CD4-positive, alpha-beta T cell (primary cell): ENCODE data around the gene ZFYVE19. TPM values are rescaled to one million over a fixed set of nuclear protein-coding genes. Genes with fewer than 3 reads are reported as not detected.

ENCODE experiments used
- ATAC-seq: fragments of 200-7000 bp; cut with Tn5 transposase; one replicate; pipeline ENCODE4 v1.10.0; 2022; ENCODE audit warnings: mild to moderate bottlenecking; ENCODE audit not compliant: poor library complexity
- CTCF ChIA-PET: fragments of 350-600 bp; sonication (Branson Sonifier 250); formaldehyde crosslinking; loops from one replicate; lab custom pipeline; 2021; ENCODE audit warnings: antibody characterized with exemption, inconsistent platforms; lab: Charles Lee
- POLR2A ChIA-PET: fragments of 350-600 bp; sonication (Branson Sonifier 250); formaldehyde crosslinking; loops from one replicate; lab custom pipeline; 2021; ENCODE audit warnings: antibody characterized with exemption, inconsistent platforms; lab: Charles Lee
- DNase-seq, 14 experiments: peaks; one replicate each; pipeline ENCODE4 v3.0.0-alpha.2; 2013 to 2020; ENCODE audit warnings: mixed read lengths in 2 of 14
- H3K27ac ChIP-seq, 2 donors: one replicate each; pipeline versions ENCODE4 v1.5.1 to v1.7.0; 2013; ENCODE audit warnings: low read length in 2 of 2, low read depth in 1 of 2, mild to moderate bottlenecking in 1 of 2
- H3K27me3 ChIP-seq, 2 experiments: 1 replicate in 1 of 2; 2 replicates in 1 of 2; pipeline versions ENCODE4 v1.6.1 to v1.7.0; 2013; ENCODE audit warnings: low read length in 2 of 2, control low read depth in 1 of 2, mild to moderate bottlenecking in 1 of 2, moderate library complexity in 1 of 2; ENCODE audit not compliant: insufficient read depth in 2 of 2, control insufficient read depth in 1 of 2
- H3K36me3 ChIP-seq: one replicate; pipeline ENCODE4 v1.6.1; 2013; ENCODE audit warnings: low read length, control low read depth; ENCODE audit not compliant: insufficient read depth
- H3K4me1 ChIP-seq: one replicate; pipeline ENCODE4 v1.6.1; 2013; ENCODE audit warnings: low read length, control low read depth; ENCODE audit not compliant: insufficient read depth
- H3K4me3 ChIP-seq: one replicate; pipeline ENCODE4 v1.5.1; 2013; ENCODE audit warnings: mild to moderate bottlenecking, low read length, moderate library complexity
- H3K9me3 ChIP-seq, 2 experiments: 1 replicate in 1 of 2; 2 replicates in 1 of 2; pipeline versions ENCODE4 v1.6.1 to v1.7.0; 2013; ENCODE audit warnings: low read length in 2 of 2, mild to moderate bottlenecking in 2 of 2, control low read depth in 1 of 2, moderate library complexity in 1 of 2; ENCODE audit not compliant: control insufficient read depth in 1 of 2, insufficient read depth in 1 of 2
- H3K27ac Mint-ChIP-seq: one replicate; pipeline ENCODE4 v1.8.0; 2020; ENCODE audit warnings: mixed read lengths
- H3K27me3 Mint-ChIP-seq: one replicate; pipeline ENCODE4 v1.8.0; 2021; ENCODE audit warnings: mixed read lengths
- H3K36me3 Mint-ChIP-seq: one replicate; pipeline ENCODE4 v1.8.0; 2021; ENCODE audit warnings: low read depth, mixed read lengths
- H3K4me1 Mint-ChIP-seq: one replicate; pipeline ENCODE4 v1.8.0; 2021; ENCODE audit warnings: low read depth, mixed read lengths
- H3K4me3 Mint-ChIP-seq: one replicate; pipeline ENCODE4 v1.8.0; 2020; ENCODE audit warnings: mild to moderate bottlenecking, mixed read lengths
- H3K9me3 Mint-ChIP-seq: one replicate; pipeline ENCODE4 v1.8.0; 2020; ENCODE audit warnings: mixed read lengths
- intact Hi-C, 2 experiments: fragments of 100-400 bp; cut with DNase I in 1 of 2; cut with micrococcal nuclease in 1 of 2; formaldehyde crosslinking; loops; one replicate each; pipeline versions ENCODE4 v1.15.1 to v1.9.0; 2023 to 2025; cut with DNase I, micrococcal nuclease
- total RNA-seq, 174 experiments: library from RNA in 2 of 174; stranded (reverse) in 2 of 174; gene quantifications; one replicate each; pipeline ENCODE4 v1.2.3 and lab custom pipeline; 2021 to 2026
- TF ChIP-seq, protein P1 (sequence below): fragments of 200-600 bp; IDR thresholded peaks from one replicate; pipeline ENCODE4 v1.8.0; 2022; ENCODE audit warnings: antibody characterized with exemption, mild to moderate bottlenecking

Gene ZFYVE19
- total RNA-seq, 2 experiments from 2014 or later: 12.0 to 13.0 TPM

- no peaks in the 10 kb centered on the region for H3K36me3 Mint-ChIP-seq
- H3K36me3 ChIP-seq: no peaks in the 10 kb centered on the region
- peaks cover 42% of the 10 kb centered on the region for H3K4me1 ChIP-seq
- H3K9me3 Mint-ChIP-seq: no peaks in the 10 kb centered on the region
- ATAC-seq: no peak
- peak overlapping the region; percentile 86 for H3K4me3 Mint-ChIP-seq
- DNase-seq: no peak
- peaks cover 0 to 10% of the 10 kb centered on the region in 2 experiments for H3K27me3 ChIP-seq
- peaks cover 9% of the 10 kb centered on the region for H3K27me3 Mint-ChIP-seq
- ChIA-PET POLR2A (interaction anchor here (1.0 to 1.4 kb wide), 3 partner anchors 9 to 149 kb away, joined by 3 to 7 read pairs (median 6); partner anchors contain the start of gene RAD51), CTCF (interaction anchor here (0.6 kb wide), 1 partner anchor 24 kb away, joined by 3 read pairs; no protein-coding TSS in a partner anchor)
- peak overlapping the region; percentile 14 for H3K4me3 ChIP-seq
- peaks cover 34% of the 10 kb centered on the region for H3K4me1 Mint-ChIP-seq
- intact Hi-C loops: no loop called here
- TF ChIP-seq, protein P1, sequence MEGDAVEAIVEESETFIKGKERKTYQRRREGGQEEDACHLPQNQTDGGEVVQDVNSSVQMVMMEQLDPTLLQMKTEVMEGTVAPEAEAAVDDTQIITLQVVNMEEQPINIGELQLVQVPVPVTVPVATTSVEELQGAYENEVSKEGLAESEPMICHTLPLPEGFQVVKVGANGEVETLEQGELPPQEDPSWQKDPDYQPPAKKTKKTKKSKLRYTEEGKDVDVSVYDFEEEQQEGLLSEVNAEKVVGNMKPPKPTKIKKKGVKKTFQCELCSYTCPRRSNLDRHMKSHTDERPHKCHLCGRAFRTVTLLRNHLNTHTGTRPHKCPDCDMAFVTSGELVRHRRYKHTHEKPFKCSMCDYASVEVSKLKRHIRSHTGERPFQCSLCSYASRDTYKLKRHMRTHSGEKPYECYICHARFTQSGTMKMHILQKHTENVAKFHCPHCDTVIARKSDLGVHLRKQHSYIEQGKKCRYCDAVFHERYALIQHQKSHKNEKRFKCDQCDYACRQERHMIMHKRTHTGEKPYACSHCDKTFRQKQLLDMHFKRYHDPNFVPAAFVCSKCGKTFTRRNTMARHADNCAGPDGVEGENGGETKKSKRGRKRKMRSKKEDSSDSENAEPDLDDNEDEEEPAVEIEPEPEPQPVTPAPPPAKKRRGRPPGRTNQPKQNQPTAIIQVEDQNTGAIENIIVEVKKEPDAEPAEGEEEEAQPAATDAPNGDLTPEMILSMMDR: no peak
- no peak overlapping the region for H3K27ac Mint-ChIP-seq
- no peak overlapping the region for H3K27ac ChIP-seq
- H3K9me3 ChIP-seq: no peaks in the 10 kb centered on the region
These were observed 36.5 kb downstream of the ZFYVE19 start for GRCh38 chr15:40843261-40843884.

DNA sequence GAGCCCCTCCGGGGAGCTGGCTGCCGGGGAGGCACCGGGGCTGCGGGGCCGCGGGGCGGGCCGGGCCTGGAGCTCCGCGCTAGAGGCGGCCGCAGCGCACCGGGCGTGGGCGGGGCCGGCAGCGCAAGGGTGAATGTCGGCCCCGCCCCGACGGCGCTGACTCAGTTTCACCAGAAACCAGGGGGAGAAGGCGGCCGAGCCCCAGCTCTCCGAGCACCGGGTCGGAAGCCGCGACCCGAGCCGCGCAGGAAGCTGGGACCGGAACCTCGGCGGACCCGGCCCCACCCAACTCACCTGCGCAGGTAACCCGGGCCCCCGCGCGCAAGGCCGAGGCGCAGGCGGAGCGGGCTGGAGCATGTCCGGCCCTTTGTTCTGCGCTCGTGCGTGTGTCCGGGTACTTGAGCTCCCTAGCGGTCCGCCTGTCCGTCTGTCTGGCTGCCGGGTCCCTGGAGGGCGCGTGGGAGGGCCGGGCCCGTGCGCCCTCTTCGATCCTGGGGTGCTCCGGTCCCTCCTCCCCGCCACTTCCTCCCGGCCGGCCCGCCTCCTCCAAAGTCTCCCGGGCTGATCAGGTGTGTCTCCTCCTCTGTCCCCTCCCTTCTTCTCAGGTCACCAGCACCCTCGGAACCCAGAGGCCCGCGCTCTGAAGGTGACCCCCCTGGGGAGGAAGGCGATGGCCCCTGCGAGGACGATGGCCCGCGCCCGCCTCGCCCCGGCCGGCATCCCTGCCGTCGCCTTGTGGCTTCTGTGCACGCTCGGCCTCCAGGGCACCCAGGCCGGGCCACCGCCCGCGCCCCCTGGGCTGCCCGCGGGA lies 37.2 kb downstream of the ZFYVE19 start, which contains the start of gene SPINT1:
TSS of gene SPINT1 (plus strand) at position 164 of the 811 bp plus-strand sequence. CDS start at position 671, 507 bp downstream.
- H3K4me1 Mint-ChIP-seq: peaks cover 34% of the 10 kb centered on the region
- peak within 1 kb of the TSS; percentile 87 for H3K4me3 Mint-ChIP-seq
- TF ChIP-seq, protein P1: no peak
- no peaks in the 10 kb centered on the region for H3K36me3 ChIP-seq
- H3K27me3 ChIP-seq: peaks cover 0 to 10% of the 10 kb centered on the region in 2 experiments
- peak within 1 kb of the TSS; percentile 61 for H3K4me3 ChIP-seq
- peak; percentile 65 for ATAC-seq
- H3K27ac Mint-ChIP-seq: peak within 1 kb of the TSS; percentile 51
- peak in 10 of 14 experiments; percentile 6 to 60 (median 34) for DNase-seq
- POLR2A ChIA-PET: interaction anchor here (1.2 to 1.4 kb wide), 3 partner anchors 14 to 150 kb away, joined by 6 to 7 read pairs (median 7); partner anchors contain the start of genes RAD51 and VPS18
- no peaks in the 10 kb centered on the region for H3K9me3 Mint-ChIP-seq
- no peaks in the 10 kb centered on the region for H3K9me3 ChIP-seq
- no peaks in the 10 kb centered on the region for H3K36me3 Mint-ChIP-seq
- peaks cover 9% of the 10 kb centered on the region for H3K27me3 Mint-ChIP-seq
- CTCF ChIA-PET: interaction anchor here (1.0 kb wide), 1 partner anchor 14 kb away, joined by 5 read pairs; no protein-coding TSS in a partner anchor
- peaks cover 42% of the 10 kb centered on the region for H3K4me1 ChIP-seq
- intact Hi-C loops: no loop called here
- no peak within 1 kb of the TSS for H3K27ac ChIP-seq

DNA sequence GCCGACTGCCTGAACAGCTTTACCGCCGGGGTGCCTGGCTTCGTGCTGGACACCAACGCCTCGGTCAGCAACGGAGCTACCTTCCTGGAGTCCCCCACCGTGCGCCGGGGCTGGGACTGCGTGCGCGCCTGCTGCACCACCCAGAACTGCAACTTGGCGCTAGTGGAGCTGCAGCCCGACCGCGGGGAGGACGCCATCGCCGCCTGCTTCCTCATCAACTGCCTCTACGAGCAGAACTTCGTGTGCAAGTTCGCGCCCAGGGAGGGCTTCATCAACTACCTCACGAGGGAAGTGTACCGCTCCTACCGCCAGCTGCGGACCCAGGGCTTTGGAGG lies 37.8 kb downstream of the ZFYVE19 start:
- Histone ChIP-seq H3K4me1 (peaks cover 42% of the 10 kb centered on the region), H3K9me3 (no peaks in the 10 kb centered on the region), H3K27me3 (peaks cover 0 to 10% of the 10 kb centered on the region in 2 experiments), H3K36me3 (no peaks in the 10 kb centered on the region), H3K27ac (no peak overlapping the region), H3K4me3 (peak overlapping the region; percentile 61)
- Mint-ChIP-seq H3K27me3 (peaks cover 9% of the 10 kb centered on the region), H3K4me1 (peaks cover 34% of the 10 kb centered on the region), H3K9me3 (no peaks in the 10 kb centered on the region), H3K4me3 (peak overlapping the region; percentile 87), H3K27ac (peak overlapping the region; percentile 51), H3K36me3 (no peaks in the 10 kb centered on the region)
- POLR2A ChIA-PET: interaction anchor here (0.6 to 1.4 kb wide), 3 partner anchors 44 to 150 kb away, joined by 3 to 7 read pairs (median 7); partner anchors contain the start of genes RAD51 and VPS18
- ATAC-seq: peak; percentile 68
- intact Hi-C loops: no loop called here
- DNase-seq: peak in 11 of 14 experiments; percentile 9 to 59 (median 29)
- CTCF ChIA-PET: interaction anchor here (1.0 kb wide), 1 partner anchor 13 kb away, joined by 5 read pairs; no protein-coding TSS in a partner anchor
- TF ChIP-seq, protein P1: no peak
